OCI-LY7 (cell line): ENCODE measurements around the gene FBN1. TPM values are rescaled to one million over a fixed set of nuclear protein-coding genes. Genes with fewer than 3 reads are reported as not detected.

Source experiments
- BruUV-seq: library from RNA; stranded (reverse); fragments of 400-500 nt; replicated peaks from 2 replicates; lab custom pipeline; 2021; lab: Mats Ljungman, UMichigan
- CTCF ChIA-PET: fragments of 300-600 bp; sonication (Branson Sonifier 250); formaldehyde crosslinking; loops from one replicate; lab custom pipeline; 2022; ENCODE audit warnings: antibody characterized with exemption; ENCODE audit not compliant: unreplicated experiment; lab: Charles Lee
- POLR2A ChIA-PET: fragments of 300-600 bp; sonication (Branson Sonifier 250); formaldehyde crosslinking; loops from one replicate; lab custom pipeline; 2022; ENCODE audit warnings: antibody characterized with exemption; lab: Charles Lee
- DNase-seq: peaks from one replicate; pipeline ENCODE4 v3.0.0-alpha.2; 2015; ENCODE audit warnings: low spot score
- H2AFZ ChIP-seq: fragments of 200-600 bp; sonication (generic), shearing (Covaris generic); 2 replicates; pipeline ENCODE4 v1.6.1; 2014; ENCODE audit warnings: mild to moderate bottlenecking, antibody characterized with exemption, low read length, moderate library complexity
- H3K27ac ChIP-seq: fragments of 200-600 bp; sonication (generic); 2 replicates; pipeline ENCODE4 v1.5.1; 2014; ENCODE audit warnings: mixed run types, low read depth, mild to moderate bottlenecking, moderate library complexity, low read length, inconsistent platforms; ENCODE audit not compliant: poor library complexity, severe bottlenecking
- H3K36me3 ChIP-seq: fragments of 200-600 bp; sonication (generic); 2 replicates; pipeline ENCODE4 v1.6.1; 2014; ENCODE audit warnings: mild to moderate bottlenecking, antibody characterized with exemption, low read length, moderate library complexity, mixed read lengths; ENCODE audit not compliant: insufficient read depth
- H3K4me1 ChIP-seq: fragments of 200-600 bp; sonication (generic); 2 replicates; pipeline ENCODE4 v1.5.1; 2014; ENCODE audit warnings: mild to moderate bottlenecking, low read length; ENCODE audit not compliant: insufficient read depth, poor library complexity, severe bottlenecking
- H3K4me2 ChIP-seq: fragments of 200-600 bp; sonication (generic); 2 replicates; pipeline ENCODE4 v1.6.1; 2014; ENCODE audit warnings: mild to moderate bottlenecking, low read length
- H3K4me3 ChIP-seq: fragments of 200-600 bp; sonication (generic); 2 replicates; pipeline ENCODE4 v1.5.1; 2014; ENCODE audit warnings: mild to moderate bottlenecking, low read depth, low read length; ENCODE audit not compliant: poor library complexity, severe bottlenecking
- H3K79me2 ChIP-seq: fragments of 200-600 bp; sonication (generic); 2 replicates; pipeline ENCODE4 v1.6.1; 2016; ENCODE audit warnings: low read depth, mild to moderate bottlenecking, low read length, moderate library complexity, mixed read lengths; ENCODE audit not compliant: insufficient read depth
- H3K9me2 ChIP-seq: fragments of 200-600 bp; sonication (generic); 2 replicates; pipeline ENCODE4 v1.6.1; 2016; ENCODE audit warnings: mild to moderate bottlenecking, low read length, mixed read lengths; ENCODE audit not compliant: insufficient read depth
- H3K9me3 ChIP-seq: fragments of 200-600 bp; sonication (generic); 2 replicates; pipeline ENCODE4 v1.6.1; 2014; ENCODE audit warnings: mild to moderate bottlenecking, mixed run types, low read length, mixed read lengths
- H4K20me1 ChIP-seq: fragments of 200-600 bp; sonication (generic); 2 replicates; pipeline ENCODE4 v1.6.1; 2014; ENCODE audit warnings: mild to moderate bottlenecking, antibody characterized with exemption, low read length, moderate library complexity, mixed read lengths; ENCODE audit not compliant: insufficient read depth
- EZH2phosphoT487 ChIP-seq: fragments of 200-600 bp; sonication (generic); IDR thresholded peaks from 2 replicates; pipeline ENCODE4 v1.6.1; 2018; ENCODE audit warnings: low read depth, borderline replicate concordance, mild to moderate bottlenecking, mixed run types, antibody characterized with exemption, low read length, moderate library complexity, mixed read lengths
- intact Hi-C: fragments of 100-400 bp; cut with micrococcal nuclease; formaldehyde crosslinking; loops from one replicate; pipeline ENCODE4 v1.10.0; 2022; ENCODE audit not compliant: unreplicated experiment
- total RNA-seq, 2 experiments: library from RNA; depleted of rRNA in 1 of 2; stranded (reverse); fragments of >200 nt in 1 of 2; shearing (Covaris generic) in 1 of 2; gene quantifications; 2 replicates each; pipeline ENCODE4 v1.2.3, GENCODE V29; 2014 to 2022
- TF ChIP-seq, protein P1 (sequence below): fragments of 200-600 bp; sonication (generic); conservative IDR thresholded peaks from 2 replicates; pipeline ENCODE4 v1.5.1; 2014; ENCODE audit warnings: mild to moderate bottlenecking, antibody characterized with exemption, low read length, moderate library complexity, mixed read lengths

Gene FBN1
- total RNA-seq, 2 experiments from 2014 or later, result 0.68 to 1.0 TPM

GRCh38 chr15:48427960-48428547 lies 217.5 kb downstream of the FBN1 start:
- CTCF ChIA-PET, result no interaction called here
- intact Hi-C loops, result no loop called here
- no peak for DNase-seq
- H3K4me3 ChIP-seq, result no peak overlapping the region
- H3K4me1 ChIP-seq, result no peaks in the 10 kb centered on the region
- no peaks in the 10 kb centered on the region for H4K20me1 ChIP-seq
- H3K79me2 ChIP-seq, result no peaks in the 10 kb centered on the region
- no peaks in the 10 kb centered on the region for H3K9me2 ChIP-seq
- POLR2A ChIA-PET, result interaction anchor here (0.6 kb wide), 1 partner anchor 1657 kb away, joined by 4 read pairs; no protein-coding TSS in a partner anchor
- H3K36me3 ChIP-seq, result no peaks in the 10 kb centered on the region
- H2AFZ ChIP-seq, result no peak overlapping the region
- no TSS peak for BruUV-seq
- no peak overlapping the region for H3K27ac ChIP-seq
- TF ChIP-seq, protein P1, sequence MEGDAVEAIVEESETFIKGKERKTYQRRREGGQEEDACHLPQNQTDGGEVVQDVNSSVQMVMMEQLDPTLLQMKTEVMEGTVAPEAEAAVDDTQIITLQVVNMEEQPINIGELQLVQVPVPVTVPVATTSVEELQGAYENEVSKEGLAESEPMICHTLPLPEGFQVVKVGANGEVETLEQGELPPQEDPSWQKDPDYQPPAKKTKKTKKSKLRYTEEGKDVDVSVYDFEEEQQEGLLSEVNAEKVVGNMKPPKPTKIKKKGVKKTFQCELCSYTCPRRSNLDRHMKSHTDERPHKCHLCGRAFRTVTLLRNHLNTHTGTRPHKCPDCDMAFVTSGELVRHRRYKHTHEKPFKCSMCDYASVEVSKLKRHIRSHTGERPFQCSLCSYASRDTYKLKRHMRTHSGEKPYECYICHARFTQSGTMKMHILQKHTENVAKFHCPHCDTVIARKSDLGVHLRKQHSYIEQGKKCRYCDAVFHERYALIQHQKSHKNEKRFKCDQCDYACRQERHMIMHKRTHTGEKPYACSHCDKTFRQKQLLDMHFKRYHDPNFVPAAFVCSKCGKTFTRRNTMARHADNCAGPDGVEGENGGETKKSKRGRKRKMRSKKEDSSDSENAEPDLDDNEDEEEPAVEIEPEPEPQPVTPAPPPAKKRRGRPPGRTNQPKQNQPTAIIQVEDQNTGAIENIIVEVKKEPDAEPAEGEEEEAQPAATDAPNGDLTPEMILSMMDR, result no peak
- no peak for TF ChIP-seq EZH2phosphoT487
- H3K4me2 ChIP-seq, result no peak overlapping the region
- H3K9me3 ChIP-seq, result no peaks in the 10 kb centered on the region

GRCh38 chr15:48427479-48427878 lies 218.0 kb downstream of the FBN1 start:
- Histone ChIP-seq H2AFZ (no peak overlapping the region), H3K27ac (no peak overlapping the region), H3K9me2 (no peaks in the 10 kb centered on the region), H3K4me1 (no peaks in the 10 kb centered on the region), H3K79me2 (no peaks in the 10 kb centered on the region), H3K9me3 (no peaks in the 10 kb centered on the region), H3K36me3 (no peaks in the 10 kb centered on the region), H3K4me2 (no peak overlapping the region), H3K4me3 (no peak overlapping the region), H4K20me1 (no peaks in the 10 kb centered on the region)
- CTCF ChIA-PET, result no interaction called here
- BruUV-seq, result no TSS peak
- intact Hi-C loops, result no loop called here
- DNase-seq, result no peak
- no peak for TF ChIP-seq EZH2phosphoT487
- TF ChIP-seq, protein P1, result no peak
- POLR2A ChIA-PET, result no interaction called here

DNA sequence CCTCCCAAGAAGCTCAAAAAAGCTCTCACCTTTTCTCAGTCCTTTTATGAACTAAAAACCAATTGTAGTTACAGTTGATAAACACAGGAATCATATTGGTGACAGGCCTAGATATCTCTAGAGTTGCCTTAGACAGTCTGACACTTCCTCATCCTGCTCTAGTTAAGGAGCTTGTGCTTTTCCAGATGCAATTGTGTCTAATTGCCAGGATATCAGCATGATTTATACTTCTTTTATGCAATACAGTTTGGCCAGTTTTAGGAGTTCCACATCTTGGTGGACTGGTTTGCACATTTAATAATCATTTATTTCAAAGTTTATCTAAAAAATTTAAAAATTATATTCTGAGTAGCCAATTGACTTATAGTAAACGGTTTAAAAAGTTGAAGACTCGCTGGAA lies 218.6 kb downstream of the FBN1 start:
- TF ChIP-seq, protein P1, result no peak
- TF ChIP-seq EZH2phosphoT487, result no peak
- CTCF ChIA-PET, result no interaction called here
- no peaks in the 10 kb centered on the region for H3K4me1 ChIP-seq

More for the DNA sequence above, 218.6 kb downstream of the FBN1 start:
- H3K4me3 ChIP-seq, result no peak overlapping the region
- no peaks in the 10 kb centered on the region for H3K9me3 ChIP-seq
- H3K9me2 ChIP-seq, result no peaks in the 10 kb centered on the region
- H3K36me3 ChIP-seq, result no peaks in the 10 kb centered on the region
- no peak overlapping the region for H3K4me2 ChIP-seq
- intact Hi-C loops, result no loop called here
- no peak for DNase-seq
- no peak overlapping the region for H2AFZ ChIP-seq
- no peak overlapping the region for H3K27ac ChIP-seq
- POLR2A ChIA-PET, result no interaction called here
- no TSS peak for BruUV-seq
- no peaks in the 10 kb centered on the region for H3K79me2 ChIP-seq
- H4K20me1 ChIP-seq, result no peaks in the 10 kb centered on the region
